HG03469 (cell line): ENCODE data around the gene GSC.
"Not testable (repeated sequence)": the region's sequence is repeated elsewhere in the genome, so short reads cannot be mapped to it uniquely, and the experiment has no call there.

ENCODE experiments used
- ATAC-seq: cut with Tn5 transposase; IDR thresholded peaks from one replicate; pipeline ENCODE4 v1.9.1; 2021; ENCODE audit warnings: mild to moderate bottlenecking, moderate library complexity, moderate number of reproducible peaks; ENCODE audit not compliant: unreplicated experiment

GSC gene

DNA sequence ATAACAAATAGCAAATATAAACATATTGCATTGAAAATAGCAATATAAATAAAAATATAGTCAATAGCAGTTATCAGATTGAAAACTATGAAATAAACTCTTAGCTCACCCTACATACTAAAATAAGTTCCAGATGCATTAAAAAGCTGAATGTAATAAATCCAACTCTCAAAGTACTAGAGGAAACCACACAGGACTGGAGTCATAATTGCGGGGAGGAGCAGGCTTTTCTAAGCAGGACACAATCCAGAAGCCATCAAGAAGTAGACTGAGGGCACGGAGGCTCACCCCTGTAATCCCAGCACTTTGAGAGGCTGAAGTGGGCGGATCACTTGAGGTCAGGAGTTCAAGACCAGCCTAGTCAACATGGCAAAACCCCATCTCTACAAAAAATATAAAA, 22.2 kb downstream of the GSC start:
- no peak for ATAC-seq

DNA sequence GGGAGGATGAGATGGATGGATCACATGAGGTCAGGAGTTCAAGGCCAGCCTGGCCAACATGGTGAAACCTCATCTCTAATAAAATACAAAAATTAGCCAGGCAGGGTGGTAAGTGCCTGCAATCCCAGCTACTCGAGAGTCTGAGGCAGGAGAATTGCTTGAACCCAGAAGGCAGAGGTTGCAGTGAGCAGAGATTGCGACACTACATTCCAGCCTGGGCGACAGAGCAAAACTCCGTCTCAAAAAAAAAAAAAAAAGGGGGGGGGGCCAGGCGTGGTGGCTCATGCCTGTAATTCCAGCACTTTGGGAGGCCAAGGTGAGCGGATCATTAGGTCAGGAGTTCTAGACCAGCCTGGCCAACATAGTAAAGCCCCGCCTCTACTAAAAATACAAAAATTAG, 22.8 kb downstream of the GSC start:
- ATAC-seq = not testable (repeated sequence)

DNA sequence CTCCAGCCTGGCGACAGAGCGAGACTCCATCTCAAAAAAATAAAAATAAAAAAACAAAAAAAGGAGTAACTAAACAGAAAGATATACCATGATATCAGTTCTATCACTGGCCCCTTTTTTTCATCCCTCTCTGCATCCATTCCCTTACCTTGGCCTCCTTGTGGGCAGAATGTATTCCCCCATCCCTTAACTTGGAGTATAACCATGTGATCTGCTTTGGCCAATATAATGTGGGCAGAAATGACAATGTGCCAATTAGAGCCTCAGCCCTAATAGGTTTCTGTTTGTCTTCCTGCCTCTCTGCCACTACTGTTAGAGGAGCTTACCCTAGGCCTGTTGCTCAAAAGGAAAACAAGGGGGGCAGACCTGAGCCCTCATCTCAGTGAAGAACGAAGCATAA, 23.8 kb downstream of the GSC start:
- no peak for ATAC-seq

DNA sequence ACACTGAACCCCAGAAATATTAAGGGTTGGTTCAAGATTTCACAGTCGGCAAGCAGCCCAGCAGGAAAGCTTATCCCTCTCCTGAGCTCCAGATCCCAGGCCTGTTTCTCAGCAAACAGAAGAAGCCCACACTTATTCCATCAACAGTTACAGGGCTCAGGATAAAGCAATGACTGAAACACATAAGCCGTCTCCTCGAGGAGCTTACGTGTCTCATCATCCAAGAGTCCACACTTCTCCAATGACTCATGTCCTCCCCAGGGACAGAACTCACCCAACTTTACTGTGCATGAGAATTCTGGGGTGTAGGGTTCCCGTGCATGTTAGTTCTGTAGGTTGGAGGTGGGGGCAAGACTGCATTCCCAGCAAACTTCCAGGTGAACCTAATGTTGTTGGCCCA, 31.2 kb downstream of the GSC start:
- no peak for ATAC-seq

DNA sequence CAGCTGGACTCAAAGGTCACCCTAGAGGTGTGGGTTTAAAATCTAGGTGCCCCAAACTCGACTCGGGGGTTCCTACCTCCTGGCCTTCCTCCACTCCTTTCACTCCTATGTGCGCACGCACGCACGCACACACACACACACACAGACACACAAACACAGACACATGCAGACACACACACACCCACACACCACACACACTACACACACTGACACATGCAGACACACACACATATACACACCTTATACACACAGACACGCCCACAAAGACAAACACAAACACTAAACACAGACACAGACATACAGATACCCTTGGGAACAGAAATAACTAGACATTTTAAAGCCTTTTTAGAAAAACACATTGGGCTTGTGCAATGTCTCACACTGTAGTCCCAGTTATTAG, 31.8 kb downstream of the GSC start:
- ATAC-seq = no peak

DNA sequence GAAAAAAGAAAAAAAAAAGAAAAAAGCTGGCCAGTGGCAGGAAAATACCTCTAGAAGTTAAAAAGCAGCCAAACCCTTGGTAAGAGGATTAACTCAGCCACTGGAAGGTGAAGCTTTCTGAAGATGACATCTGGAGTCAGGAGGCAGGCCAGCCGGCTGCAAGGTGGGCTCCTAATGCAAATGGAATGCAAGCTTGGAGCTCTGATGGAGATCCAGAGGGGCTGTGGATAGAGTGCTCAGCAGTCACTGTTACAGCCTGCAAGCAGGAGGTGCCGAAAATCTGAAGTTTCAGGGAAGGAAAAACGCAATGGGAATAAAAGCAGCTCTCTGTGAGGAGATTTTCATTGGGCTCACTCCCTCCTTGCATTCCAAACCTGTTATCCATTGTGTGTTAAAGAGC, 41.0 kb downstream of the GSC start:
- ATAC-seq = no peak

DNA sequence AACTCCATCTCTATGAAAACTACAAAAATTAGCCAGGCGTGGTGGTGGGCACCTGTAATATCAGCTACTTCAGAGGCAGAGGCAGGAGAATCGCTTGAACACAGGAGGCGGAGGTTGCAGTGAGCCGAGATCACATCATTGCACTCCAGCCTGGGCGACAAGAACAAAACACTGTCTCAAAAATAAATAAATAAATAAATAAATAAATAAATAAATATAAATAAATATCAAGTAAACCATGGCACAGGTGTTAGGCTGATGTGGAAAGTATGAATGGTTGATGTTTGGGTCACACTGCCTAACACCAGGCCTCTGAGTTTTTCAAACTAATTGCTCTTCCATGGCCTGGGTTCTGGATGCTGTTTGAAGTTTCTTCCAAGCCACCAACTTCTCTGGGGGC, 41.5 kb downstream of the GSC start:
- not testable (repeated sequence) for ATAC-seq

DNA sequence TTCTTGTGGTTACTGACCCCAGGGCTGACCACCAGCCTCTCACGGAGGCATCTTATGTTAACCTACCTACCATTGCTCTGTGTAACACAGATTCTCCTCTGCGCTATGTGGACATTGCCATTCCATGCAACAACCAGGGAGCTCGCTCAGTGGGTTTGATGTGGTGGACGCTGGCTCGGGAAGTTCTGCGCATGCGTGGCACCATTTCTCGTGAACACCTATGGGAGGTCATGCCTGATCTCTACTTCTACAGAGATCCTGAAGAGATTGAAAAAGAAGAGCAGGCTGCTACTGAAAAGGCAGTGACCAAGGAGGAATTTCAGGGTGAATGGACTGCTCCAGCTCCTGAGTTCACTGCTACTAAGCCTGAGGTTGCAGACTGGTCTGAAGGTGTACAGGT, 43.3 kb downstream of the GSC start:
- ATAC-seq = not testable (repeated sequence)

DNA sequence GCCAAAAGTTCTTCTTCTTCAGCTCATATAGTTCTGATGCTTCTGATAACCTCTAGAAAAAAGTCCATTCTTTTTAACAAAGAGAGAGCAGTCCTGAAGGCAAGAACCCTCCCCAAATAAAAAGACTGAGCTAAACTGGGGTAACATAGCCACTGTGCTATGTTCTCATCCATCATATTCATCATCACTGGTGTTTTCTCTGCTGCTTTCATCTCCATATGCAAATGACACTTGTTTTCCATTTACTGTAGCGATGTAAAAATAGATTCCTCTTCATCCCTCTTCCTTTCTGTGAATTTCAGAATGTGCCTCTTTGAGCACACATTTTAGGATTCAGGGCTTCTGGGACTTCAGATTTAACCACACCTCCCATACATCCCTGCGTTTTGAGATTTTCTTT, 44.9 kb downstream of the GSC start:
- no peak for ATAC-seq

DNA sequence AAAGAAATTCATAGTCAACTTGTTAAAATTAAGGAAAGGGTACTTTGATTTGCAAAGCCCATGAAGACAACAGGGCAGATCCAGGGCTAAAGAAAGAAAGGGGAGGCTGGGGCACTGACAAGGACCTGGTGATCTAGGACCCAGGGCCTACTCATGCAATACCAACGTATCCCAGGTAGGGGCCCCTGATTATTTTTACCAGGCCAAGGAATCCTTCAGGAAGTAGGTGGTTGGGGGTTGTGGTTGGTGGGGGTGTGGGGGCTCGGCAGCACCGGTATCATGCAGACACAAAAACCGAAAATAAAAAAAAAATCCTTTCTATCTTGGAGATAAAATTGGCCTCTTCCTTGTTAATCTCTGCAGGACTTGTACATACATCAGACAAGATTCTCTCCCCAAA, 47.5 kb downstream of the GSC start:
- ATAC-seq = no peak
